HEK293 (cell line): ENCODE data around the gene UBE4B.

ENCODE experiments used
- CTCF ChIA-PET: fragments of 350-600 bp; formaldehyde crosslinking; extraction: SDS; loops from one replicate; lab custom pipeline; 2021; ENCODE audit warnings: antibody characterized with exemption; lab: Yijun Ruan, JAX
- POLR2A ChIA-PET: fragments of 300-600 bp; formaldehyde crosslinking; extraction: SDS; loops from one replicate; lab custom pipeline; 2020; ENCODE audit warnings: antibody characterized with exemption, inconsistent platforms; lab: Yijun Ruan, JAX
- H3K27ac ChIP-seq: fragments of 200-500 bp; sonication (Bioruptor generic); 2 replicates; pipeline ENCODE4 v1.5.1; 2014; ENCODE audit warnings: low read depth, low read length, control low read depth, inconsistent platforms; ENCODE audit errors: extremely low read depth
- H3K36me3 ChIP-seq, 2 experiments: fragments of 200-500 bp in 1 of 2; sonication (Bioruptor generic) in 1 of 2; 1 replicate in 1 of 2; 2 replicates in 1 of 2; pipeline ENCODE4 v1.5.1; 2014 to 2017; ENCODE audit warnings: inconsistent platforms in 2 of 2, low read length in 2 of 2; ENCODE audit not compliant: control insufficient read depth in 2 of 2, insufficient read depth in 1 of 2
- H3K4me1 ChIP-seq: fragments of 200-500 bp; sonication (Bioruptor generic); 2 replicates; pipeline ENCODE4 v1.5.1; 2014; ENCODE audit warnings: mild to moderate bottlenecking, low read length, inconsistent platforms; ENCODE audit not compliant: control insufficient read depth, insufficient read depth
- H3K4me3 ChIP-seq: 2 replicates; pipeline ENCODE4 v1.5.1; 2011; ENCODE audit warnings: low read depth, mild to moderate bottlenecking, control low read depth, low read length, moderate library complexity
- H3K9me3 ChIP-seq: fragments of 200-500 bp; sonication (Bioruptor generic); 2 replicates; pipeline ENCODE4 v1.5.1; 2014; ENCODE audit warnings: low read depth, low read length, inconsistent platforms; ENCODE audit not compliant: control insufficient read depth, insufficient read depth
- FEZF1 ChIP-seq: fragments of 450-650 bp; formaldehyde crosslinking; IDR thresholded peaks from 2 replicates; pipeline ENCODE4 v1.5.1; 2016; ENCODE audit warnings: missing biosample characterization, missing genetic modification characterization
- GLIS1 ChIP-seq: fragments of 450-650 bp; formaldehyde crosslinking; IDR thresholded peaks from 2 replicates; pipeline ENCODE4 v1.5.1; 2016; ENCODE audit warnings: missing biosample characterization, missing genetic modification characterization
- IKZF3 ChIP-seq: fragments of 450-650 bp; IDR thresholded peaks from 2 replicates; pipeline ENCODE4 v1.5.0; 2018; ENCODE audit warnings: missing biosample characterization, mild to moderate bottlenecking, missing genetic modification characterization, moderate library complexity
- ZBTB21 ChIP-seq: fragments of 450-650 bp; formaldehyde crosslinking; IDR thresholded peaks from 2 replicates; pipeline ENCODE4 v1.5.1; 2017; ENCODE audit warnings: missing biosample characterization, missing genetic modification characterization
- ZNF121 ChIP-seq: fragments of 450-650 bp; formaldehyde crosslinking; IDR thresholded peaks from 2 replicates; pipeline ENCODE4 v1.5.1; 2016; ENCODE audit warnings: missing biosample characterization, missing genetic modification characterization
- ZNF214 ChIP-seq: fragments of 450-650 bp; formaldehyde crosslinking; IDR thresholded peaks from 2 replicates; pipeline ENCODE4 v1.5.1; 2017; ENCODE audit warnings: missing biosample characterization, mild to moderate bottlenecking, missing genetic modification characterization, borderline replicate concordance
- ZNF221 ChIP-seq: fragments of 450-650 bp; formaldehyde crosslinking; IDR thresholded peaks from 2 replicates; pipeline ENCODE4 v1.5.1; 2017; ENCODE audit warnings: missing biosample characterization, missing genetic modification characterization, borderline replicate concordance
- ZNF324 ChIP-seq: fragments of 450-650 bp; formaldehyde crosslinking; IDR thresholded peaks from 2 replicates; pipeline ENCODE4 v1.5.1; 2016; ENCODE audit warnings: missing biosample characterization, missing genetic modification characterization
- ZNF335 ChIP-seq: fragments of 450-650 bp; formaldehyde crosslinking; conservative IDR thresholded peaks from 2 replicates; pipeline ENCODE4 v1.5.1; 2016; ENCODE audit warnings: missing biosample characterization, missing genetic modification characterization
- ZNF37A ChIP-seq: fragments of 450-650 bp; IDR thresholded peaks from 2 replicates; pipeline ENCODE4 v1.5.1; 2018; ENCODE audit warnings: missing biosample characterization, missing genetic modification characterization
- ZNF391 ChIP-seq: fragments of 450-650 bp; formaldehyde crosslinking; IDR thresholded peaks from 2 replicates; pipeline ENCODE4 v1.5.1; 2016; ENCODE audit warnings: low read depth, missing biosample characterization, missing genetic modification characterization, borderline replicate concordance
- ZNF394 ChIP-seq: fragments of 450-650 bp; formaldehyde crosslinking; IDR thresholded peaks from 2 replicates; pipeline ENCODE4 v1.5.1; 2016; ENCODE audit warnings: missing biosample characterization, missing genetic modification characterization, mild to moderate bottlenecking, moderate library complexity, borderline replicate concordance
- ZNF549 ChIP-seq: fragments of 450-650 bp; IDR thresholded peaks from 2 replicates; pipeline ENCODE4 v1.5.1; 2018; ENCODE audit warnings: missing biosample characterization, missing genetic modification characterization, mild to moderate bottlenecking, inconsistent platforms, moderate library complexity
- ZNF555 ChIP-seq: fragments of 450-650 bp; formaldehyde crosslinking; conservative IDR thresholded peaks from 2 replicates; pipeline ENCODE4 v1.5.1; 2017; ENCODE audit warnings: missing biosample characterization, mild to moderate bottlenecking, missing genetic modification characterization, inconsistent platforms
- ZNF560 ChIP-seq: fragments of 450-650 bp; formaldehyde crosslinking; IDR thresholded peaks from 2 replicates; pipeline ENCODE4 v1.5.1; 2017; ENCODE audit warnings: missing biosample characterization, missing genetic modification characterization, borderline replicate concordance
- ZNF664 ChIP-seq: fragments of 450-650 bp; formaldehyde crosslinking; IDR thresholded peaks from 2 replicates; pipeline ENCODE4 v1.5.1; 2016; ENCODE audit warnings: missing biosample characterization, missing genetic modification characterization
- ZNF768 ChIP-seq: fragments of 450-650 bp; formaldehyde crosslinking; IDR thresholded peaks from 2 replicates; pipeline ENCODE4 v1.5.1; 2018; ENCODE audit warnings: missing biosample characterization, mild to moderate bottlenecking, missing genetic modification characterization
- ZNF791 ChIP-seq: fragments of 450-650 bp; formaldehyde crosslinking; IDR thresholded peaks from 2 replicates; pipeline ENCODE4 v1.5.1; 2016; ENCODE audit warnings: missing biosample characterization, missing genetic modification characterization
- ZNF830 ChIP-seq: fragments of 450-650 bp; IDR thresholded peaks from 2 replicates; pipeline ENCODE4 v1.5.0; 2018; ENCODE audit warnings: missing biosample characterization, missing genetic modification characterization, low read depth, mild to moderate bottlenecking, moderate library complexity
- ZNF843 ChIP-seq: fragments of 450-650 bp; formaldehyde crosslinking; IDR thresholded peaks from 2 replicates; pipeline ENCODE4 v1.5.1; 2016; ENCODE audit warnings: missing biosample characterization, missing genetic modification characterization
- TF ChIP-seq, protein P1 (sequence below): fragments of 450-650 bp; IDR thresholded peaks from 2 replicates; pipeline ENCODE4 v1.5.1; 2018; ENCODE audit warnings: missing biosample characterization, mild to moderate bottlenecking, missing genetic modification characterization
- TF ChIP-seq, protein P2 (sequence below): fragments of 450-650 bp; formaldehyde crosslinking; IDR thresholded peaks from 2 replicates; pipeline ENCODE4 v1.5.1; 2016; ENCODE audit warnings: missing biosample characterization, missing genetic modification characterization
- TF ChIP-seq, protein P3 (sequence below): fragments of 450-650 bp; formaldehyde crosslinking; IDR thresholded peaks from 2 replicates; pipeline ENCODE4 v1.5.1; 2016; ENCODE audit warnings: missing biosample characterization, missing genetic modification characterization
- TF ChIP-seq, protein P4 (sequence below): fragments of 450-650 bp; formaldehyde crosslinking; IDR thresholded peaks from 2 replicates; pipeline ENCODE4 v1.5.1; 2016; ENCODE audit warnings: missing biosample characterization, missing genetic modification characterization, borderline replicate concordance
- TF ChIP-seq, protein P5 (sequence below): fragments of 450-650 bp; formaldehyde crosslinking; IDR thresholded peaks from 2 replicates; pipeline ENCODE4 v1.5.1; 2017; ENCODE audit warnings: missing biosample characterization, missing genetic modification characterization

UBE4B gene

DNA sequence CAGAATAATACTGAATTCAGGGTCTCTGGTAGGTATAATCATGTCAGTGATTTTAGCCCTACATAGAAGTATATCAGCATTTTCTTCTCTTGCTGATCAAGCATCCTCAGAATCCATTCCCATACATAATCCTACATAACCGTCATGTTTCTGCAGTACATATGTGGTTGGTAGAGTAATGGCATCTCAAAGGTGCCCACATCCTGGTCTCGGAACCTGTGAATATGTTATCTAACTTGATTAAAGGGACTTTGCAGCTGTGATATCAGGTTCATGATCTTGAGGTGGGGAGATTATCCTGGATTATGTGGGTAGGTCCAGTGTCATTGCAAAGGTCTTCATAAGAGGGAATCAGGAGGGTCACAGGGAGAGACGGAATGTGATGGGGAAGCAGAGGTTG is 108.2 kb downstream of the UBE4B start:
- H3K27ac ChIP-seq = no peak overlapping the region
- TF ChIP-seq ZNF221 (tag by site-specific recombination) (no peak), ZNF664 (tag by site-specific recombination) (no peak), ZNF843 (tag by site-specific recombination) (no peak), ZNF37A (tag by site-specific recombination) (no peak), ZNF560 (no peak), GLIS1 (no peak), ZNF394 (tag by site-specific recombination) (no peak), ZNF335 (tag by site-specific recombination) (no peak), ZNF791 (tag by site-specific recombination) (no peak), ZBTB21 (tag by site-specific recombination) (no peak), FEZF1 (no peak), ZNF830 (no peak)
- TF ChIP-seq, protein P1, sequence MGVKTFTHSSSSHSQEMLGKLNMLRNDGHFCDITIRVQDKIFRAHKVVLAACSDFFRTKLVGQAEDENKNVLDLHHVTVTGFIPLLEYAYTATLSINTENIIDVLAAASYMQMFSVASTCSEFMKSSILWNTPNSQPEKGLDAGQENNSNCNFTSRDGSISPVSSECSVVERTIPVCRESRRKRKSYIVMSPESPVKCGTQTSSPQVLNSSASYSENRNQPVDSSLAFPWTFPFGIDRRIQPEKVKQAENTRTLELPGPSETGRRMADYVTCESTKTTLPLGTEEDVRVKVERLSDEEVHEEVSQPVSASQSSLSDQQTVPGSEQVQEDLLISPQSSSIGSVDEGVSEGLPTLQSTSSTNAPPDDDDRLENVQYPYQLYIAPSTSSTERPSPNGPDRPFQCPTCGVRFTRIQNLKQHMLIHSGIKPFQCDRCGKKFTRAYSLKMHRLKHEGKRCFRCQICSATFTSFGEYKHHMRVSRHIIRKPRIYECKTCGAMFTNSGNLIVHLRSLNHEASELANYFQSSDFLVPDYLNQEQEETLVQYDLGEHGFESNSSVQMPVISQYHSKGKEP (tag by site-specific recombination) = no peak
- TF ChIP-seq, protein P2, sequence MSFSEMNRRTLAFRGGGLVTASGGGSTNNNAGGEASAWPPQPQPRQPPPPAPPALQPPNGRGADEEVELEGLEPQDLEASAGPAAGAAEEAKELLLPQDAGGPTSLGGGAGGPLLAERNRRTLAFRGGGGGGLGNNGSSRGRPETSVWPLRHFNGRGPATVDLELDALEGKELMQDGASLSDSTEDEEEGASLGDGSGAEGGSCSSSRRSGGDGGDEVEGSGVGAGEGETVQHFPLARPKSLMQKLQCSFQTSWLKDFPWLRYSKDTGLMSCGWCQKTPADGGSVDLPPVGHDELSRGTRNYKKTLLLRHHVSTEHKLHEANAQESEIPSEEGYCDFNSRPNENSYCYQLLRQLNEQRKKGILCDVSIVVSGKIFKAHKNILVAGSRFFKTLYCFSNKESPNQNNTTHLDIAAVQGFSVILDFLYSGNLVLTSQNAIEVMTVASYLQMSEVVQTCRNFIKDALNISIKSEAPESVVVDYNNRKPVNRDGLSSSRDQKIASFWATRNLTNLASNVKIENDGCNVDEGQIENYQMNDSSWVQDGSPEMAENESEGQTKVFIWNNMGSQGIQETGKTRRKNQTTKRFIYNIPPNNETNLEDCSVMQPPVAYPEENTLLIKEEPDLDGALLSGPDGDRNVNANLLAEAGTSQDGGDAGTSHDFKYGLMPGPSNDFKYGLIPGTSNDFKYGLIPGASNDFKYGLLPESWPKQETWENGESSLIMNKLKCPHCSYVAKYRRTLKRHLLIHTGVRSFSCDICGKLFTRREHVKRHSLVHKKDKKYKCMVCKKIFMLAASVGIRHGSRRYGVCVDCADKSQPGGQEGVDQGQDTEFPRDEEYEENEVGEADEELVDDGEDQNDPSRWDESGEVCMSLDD = no peak
- TF ChIP-seq, protein P3, sequence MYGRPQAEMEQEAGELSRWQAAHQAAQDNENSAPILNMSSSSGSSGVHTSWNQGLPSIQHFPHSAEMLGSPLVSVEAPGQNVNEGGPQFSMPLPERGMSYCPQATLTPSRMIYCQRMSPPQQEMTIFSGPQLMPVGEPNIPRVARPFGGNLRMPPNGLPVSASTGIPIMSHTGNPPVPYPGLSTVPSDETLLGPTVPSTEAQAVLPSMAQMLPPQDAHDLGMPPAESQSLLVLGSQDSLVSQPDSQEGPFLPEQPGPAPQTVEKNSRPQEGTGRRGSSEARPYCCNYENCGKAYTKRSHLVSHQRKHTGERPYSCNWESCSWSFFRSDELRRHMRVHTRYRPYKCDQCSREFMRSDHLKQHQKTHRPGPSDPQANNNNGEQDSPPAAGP (tag by site-specific recombination) = no peak
- ChIA-PET POLR2A (no interaction called here), CTCF (interaction anchor here (0.8 to 1.6 kb wide), 3 partner anchors 11 to 514 kb away, joined by 3 to 9 read pairs (median 3); no protein-coding TSS in a partner anchor)
- no peak overlapping the region for H3K4me3 ChIP-seq
- no peaks in the 10 kb centered on the region for H3K9me3 ChIP-seq
- no peaks in the 10 kb centered on the region for H3K4me1 ChIP-seq
- H3K36me3 ChIP-seq = peaks cover 12 to 55% of the 10 kb centered on the region in 2 experiments; a peak in 2 of 3 replicates

DNA sequence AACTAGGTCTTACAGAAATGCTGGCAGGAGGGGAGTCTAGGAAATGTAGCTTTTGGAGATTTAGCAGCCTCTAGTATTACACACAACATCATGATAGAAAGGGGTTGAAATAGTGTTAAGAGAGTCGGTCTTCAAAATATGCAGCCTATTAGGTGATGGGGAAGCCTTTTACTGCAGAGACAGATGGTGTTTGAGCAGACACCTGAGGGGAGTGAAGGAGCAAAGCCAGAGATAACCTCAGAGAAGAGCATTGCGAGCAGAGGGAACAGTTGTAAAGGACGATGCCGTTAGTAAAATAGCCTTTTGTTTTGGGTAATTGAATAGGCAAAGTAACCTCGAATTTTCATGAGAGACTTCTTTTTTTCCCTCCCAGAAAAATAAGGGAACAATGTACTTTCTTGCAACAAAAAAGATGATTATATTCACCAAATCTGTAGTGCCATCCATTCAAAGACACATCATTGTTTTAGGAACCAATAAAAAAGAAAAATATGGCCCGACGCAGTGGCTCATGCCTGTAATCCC is 111.3 kb downstream of the UBE4B start:
- ChIA-PET POLR2A (no interaction called here), CTCF (no interaction called here)
- Histone ChIP-seq H3K9me3 (no peaks in the 10 kb centered on the region), H3K4me3 (no peak overlapping the region), H3K4me1 (no peaks in the 10 kb centered on the region), H3K27ac (no peak overlapping the region), H3K36me3 (peaks cover 3 to 40% of the 10 kb centered on the region in 2 experiments; a peak in 2 of 3 replicates)
- no peak for TF ChIP-seq ZNF214 (tag by site-specific recombination)
- TF ChIP-seq ZNF549 (tag by site-specific recombination) = no peak
- TF ChIP-seq ZNF121 (tag by site-specific recombination) = no peak
- no peak for TF ChIP-seq ZNF555
- TF ChIP-seq ZNF768 (tag by site-specific recombination) = no peak
- TF ChIP-seq ZNF391 (tag by site-specific recombination) = no peak
- TF ChIP-seq IKZF3 (tag by site-specific recombination) = no peak
- TF ChIP-seq, protein P4, sequence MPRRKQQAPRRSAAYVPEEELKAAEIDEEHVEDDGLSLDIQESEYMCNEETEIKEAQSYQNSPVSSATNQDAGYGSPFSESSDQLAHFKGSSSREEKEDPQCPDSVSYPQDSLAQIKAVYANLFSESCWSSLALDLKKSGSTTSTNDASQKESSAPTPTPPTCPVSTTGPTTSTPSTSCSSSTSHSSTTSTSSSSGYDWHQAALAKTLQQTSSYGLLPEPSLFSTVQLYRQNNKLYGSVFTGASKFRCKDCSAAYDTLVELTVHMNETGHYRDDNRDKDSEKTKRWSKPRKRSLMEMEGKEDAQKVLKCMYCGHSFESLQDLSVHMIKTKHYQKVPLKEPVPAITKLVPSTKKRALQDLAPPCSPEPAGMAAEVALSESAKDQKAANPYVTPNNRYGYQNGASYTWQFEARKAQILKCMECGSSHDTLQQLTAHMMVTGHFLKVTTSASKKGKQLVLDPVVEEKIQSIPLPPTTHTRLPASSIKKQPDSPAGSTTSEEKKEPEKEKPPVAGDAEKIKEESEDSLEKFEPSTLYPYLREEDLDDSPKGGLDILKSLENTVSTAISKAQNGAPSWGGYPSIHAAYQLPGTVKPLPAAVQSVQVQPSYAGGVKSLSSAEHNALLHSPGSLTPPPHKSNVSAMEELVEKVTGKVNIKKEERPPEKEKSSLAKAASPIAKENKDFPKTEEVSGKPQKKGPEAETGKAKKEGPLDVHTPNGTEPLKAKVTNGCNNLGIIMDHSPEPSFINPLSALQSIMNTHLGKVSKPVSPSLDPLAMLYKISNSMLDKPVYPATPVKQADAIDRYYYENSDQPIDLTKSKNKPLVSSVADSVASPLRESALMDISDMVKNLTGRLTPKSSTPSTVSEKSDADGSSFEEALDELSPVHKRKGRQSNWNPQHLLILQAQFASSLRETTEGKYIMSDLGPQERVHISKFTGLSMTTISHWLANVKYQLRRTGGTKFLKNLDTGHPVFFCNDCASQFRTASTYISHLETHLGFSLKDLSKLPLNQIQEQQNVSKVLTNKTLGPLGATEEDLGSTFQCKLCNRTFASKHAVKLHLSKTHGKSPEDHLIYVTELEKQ (tag by site-specific recombination) = no peak
- TF ChIP-seq, protein P5, sequence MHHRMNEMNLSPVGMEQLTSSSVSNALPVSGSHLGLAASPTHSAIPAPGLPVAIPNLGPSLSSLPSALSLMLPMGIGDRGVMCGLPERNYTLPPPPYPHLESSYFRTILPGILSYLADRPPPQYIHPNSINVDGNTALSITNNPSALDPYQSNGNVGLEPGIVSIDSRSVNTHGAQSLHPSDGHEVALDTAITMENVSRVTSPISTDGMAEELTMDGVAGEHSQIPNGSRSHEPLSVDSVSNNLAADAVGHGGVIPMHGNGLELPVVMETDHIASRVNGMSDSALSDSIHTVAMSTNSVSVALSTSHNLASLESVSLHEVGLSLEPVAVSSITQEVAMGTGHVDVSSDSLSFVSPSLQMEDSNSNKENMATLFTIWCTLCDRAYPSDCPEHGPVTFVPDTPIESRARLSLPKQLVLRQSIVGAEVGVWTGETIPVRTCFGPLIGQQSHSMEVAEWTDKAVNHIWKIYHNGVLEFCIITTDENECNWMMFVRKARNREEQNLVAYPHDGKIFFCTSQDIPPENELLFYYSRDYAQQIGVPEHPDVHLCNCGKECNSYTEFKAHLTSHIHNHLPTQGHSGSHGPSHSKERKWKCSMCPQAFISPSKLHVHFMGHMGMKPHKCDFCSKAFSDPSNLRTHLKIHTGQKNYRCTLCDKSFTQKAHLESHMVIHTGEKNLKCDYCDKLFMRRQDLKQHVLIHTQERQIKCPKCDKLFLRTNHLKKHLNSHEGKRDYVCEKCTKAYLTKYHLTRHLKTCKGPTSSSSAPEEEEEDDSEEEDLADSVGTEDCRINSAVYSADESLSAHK (tag by site-specific recombination) = no peak
- no peak for TF ChIP-seq ZNF324 (tag by site-specific recombination)
